Peyer's patch (tissue), 4 donors: ENCODE results near the gene TTYH2. TPM values are rescaled to one million over a fixed set of nuclear protein-coding genes. Genes with fewer than 3 reads are reported as not detected.

Source experiments
- DNase-seq, 3 donors: peaks; one replicate each; pipeline ENCODE4 v3.0.0-alpha.2; 2017 to 2019
- H3K27ac ChIP-seq, 4 donors: fragments of 200-600 bp; sonication (generic); one replicate each; pipeline ENCODE4 v1.5.1; 2016 to 2019
- H3K27me3 ChIP-seq, 2 donors: fragments of 200-600 bp; sonication (generic); one replicate each; pipeline ENCODE4 v1.5.1; 2019
- H3K36me3 ChIP-seq, 3 donors: fragments of 200-600 bp; sonication (generic); one replicate each; pipeline ENCODE4 v1.5.1; 2016 to 2019
- H3K4me1 ChIP-seq, 4 donors: fragments of 200-600 bp; sonication (generic); one replicate each; pipeline ENCODE4 v1.5.1; 2016 to 2019
- H3K4me3 ChIP-seq, 4 donors: fragments of 200-600 bp; sonication (generic); 1 replicate in 3 of 4; 2 replicates in 1 of 4; pipeline ENCODE4 v1.5.1; 2016 to 2019; ENCODE audit warnings: mild to moderate bottlenecking in 1 of 4
- H3K9me3 ChIP-seq, 4 donors: fragments of 200-600 bp; sonication (generic); one replicate each; pipeline ENCODE4 v1.5.1; 2016 to 2019; ENCODE audit warnings: mild to moderate bottlenecking in 1 of 4
- CTCF ChIP-seq, 6 experiments: fragments of 450-650 bp in 4 of 6; fragments of 200-600 bp in 2 of 6; sonication (generic) in 1 of 6; IDR thresholded peaks; one replicate each; pipeline ENCODE4 v1.5.1; 2017 to 2019; ENCODE audit warnings: antibody characterized with exemption in 6 of 6, mild to moderate bottlenecking in 3 of 6, moderate library complexity in 1 of 6
- POLR2A ChIP-seq, 2 donors: fragments of 450-650 bp; IDR thresholded peaks; one replicate each; pipeline ENCODE4 v1.5.1; 2017; ENCODE audit warnings: antibody characterized with exemption in 2 of 2, mild to moderate bottlenecking in 2 of 2, moderate library complexity in 2 of 2
- total RNA-seq, 4 donors: library from RNA; depleted of rRNA; stranded (reverse); fragments of >200 nt; gene quantifications; one replicate each; pipeline ENCODE4 v1.1.0, GENCODE V29; 2016

TTYH2 gene
- total RNA-seq, 4 donors from 2014 or later = 1.2 to 24.8 (median 3.1) TPM

- TF ChIP-seq CTCF (IDR thresholded peaks at IDR 0.05) = no peak
- TF ChIP-seq POLR2A (IDR thresholded peaks at IDR 0.05) = no peak
- Histone ChIP-seq H3K4me3 (no peak overlapping the region), H3K27ac (no peak overlapping the region), H3K36me3 (no peaks in the 10 kb centered on the region), H3K4me1 (no peaks in the 10 kb centered on the region), H3K27me3 (no peaks in the 10 kb centered on the region), H3K9me3 (no peaks in the 10 kb centered on the region)
- DNase-seq = no peak
Measured at GRCh38 chr17:74222399-74222798, 9.0 kb downstream of the TTYH2 start.

GRCh38 chr17:74223901-74224300, 10.5 kb downstream of the TTYH2 start:
- no peak overlapping the region for H3K4me3 ChIP-seq
- no peaks in the 10 kb centered on the region for H3K4me1 ChIP-seq
- no peaks in the 10 kb centered on the region for H3K9me3 ChIP-seq
- no peaks in the 10 kb centered on the region for H3K36me3 ChIP-seq
- H3K27ac ChIP-seq = no peak overlapping the region
- H3K27me3 ChIP-seq = no peaks in the 10 kb centered on the region
- no peak for TF ChIP-seq POLR2A (IDR thresholded peaks at IDR 0.05)
- no peak for TF ChIP-seq CTCF (IDR thresholded peaks at IDR 0.05)
- DNase-seq = no peak

- H3K9me3 ChIP-seq = no peaks in the 10 kb centered on the region
- no peak overlapping the region for H3K4me3 ChIP-seq
- TF ChIP-seq POLR2A (IDR thresholded peaks at IDR 0.05) (no peak), CTCF (IDR thresholded peaks at IDR 0.05) (no peak)
- no peak for DNase-seq
- no peaks in the 10 kb centered on the region for H3K36me3 ChIP-seq
- no peaks in the 10 kb centered on the region for H3K27me3 ChIP-seq
- H3K4me1 ChIP-seq = no peaks in the 10 kb centered on the region
- H3K27ac ChIP-seq = no peak overlapping the region
Measured at GRCh38 chr17:74224959-74225725, 11.8 kb downstream of the TTYH2 start.

- no peak for TF ChIP-seq CTCF (IDR thresholded peaks at IDR 0.05)
- TF ChIP-seq POLR2A (IDR thresholded peaks at IDR 0.05) = no peak
Measured at GRCh38 chr17:74226252-74226651, 12.9 kb downstream of the TTYH2 start.

GRCh38 chr17:74227271-74228080, 14.1 kb downstream of the TTYH2 start:
- no peak for DNase-seq
- no peak overlapping the region for H3K4me3 ChIP-seq
- no peak for TF ChIP-seq CTCF (IDR thresholded peaks at IDR 0.05)
- TF ChIP-seq POLR2A (IDR thresholded peaks at IDR 0.05) = no peak
- H3K27me3 ChIP-seq = no peaks in the 10 kb centered on the region
- no peak overlapping the region for H3K27ac ChIP-seq
- no peaks in the 10 kb centered on the region for H3K36me3 ChIP-seq
- no peaks in the 10 kb centered on the region for H3K9me3 ChIP-seq
- no peaks in the 10 kb centered on the region for H3K4me1 ChIP-seq

More at GRCh38 chr17:74226252-74226651, 12.9 kb downstream of the TTYH2 start:
- no peak for DNase-seq
- Histone ChIP-seq H3K36me3 (no peaks in the 10 kb centered on the region), H3K9me3 (no peaks in the 10 kb centered on the region), H3K27me3 (no peaks in the 10 kb centered on the region), H3K27ac (no peak overlapping the region), H3K4me3 (no peak overlapping the region), H3K4me1 (no peaks in the 10 kb centered on the region)
